C4-2B (cell line): ENCODE results near the gene ALS2CL.

Experiments
- H3K27ac ChIP-seq: fragments of 450-650 bp; 2 replicates; pipeline ENCODE4 v1.5.1; 2017
- CTCF ChIP-seq: fragments of 450-650 bp; conservative IDR thresholded peaks from 2 replicates; pipeline ENCODE4 v1.5.1; 2017; ENCODE audit warnings: mild to moderate bottlenecking
- ZFX ChIP-seq: fragments of 450-650 bp; IDR thresholded peaks from 2 replicates; pipeline ENCODE4 v1.6.1; 2017

ALS2CL gene

GRCh38 chr3:46632792-46633191, 60.7 kb downstream of the ALS2CL start:
- no peak overlapping the region for H3K27ac ChIP-seq
- no peak for TF ChIP-seq CTCF
- TF ChIP-seq ZFX, result no peak

GRCh38 chr3:46629551-46630517, 63.6 kb downstream of the ALS2CL start:
- H3K27ac ChIP-seq, result no peak overlapping the region
- TF ChIP-seq ZFX (no peak), CTCF (peak; percentile 97)

DNA sequence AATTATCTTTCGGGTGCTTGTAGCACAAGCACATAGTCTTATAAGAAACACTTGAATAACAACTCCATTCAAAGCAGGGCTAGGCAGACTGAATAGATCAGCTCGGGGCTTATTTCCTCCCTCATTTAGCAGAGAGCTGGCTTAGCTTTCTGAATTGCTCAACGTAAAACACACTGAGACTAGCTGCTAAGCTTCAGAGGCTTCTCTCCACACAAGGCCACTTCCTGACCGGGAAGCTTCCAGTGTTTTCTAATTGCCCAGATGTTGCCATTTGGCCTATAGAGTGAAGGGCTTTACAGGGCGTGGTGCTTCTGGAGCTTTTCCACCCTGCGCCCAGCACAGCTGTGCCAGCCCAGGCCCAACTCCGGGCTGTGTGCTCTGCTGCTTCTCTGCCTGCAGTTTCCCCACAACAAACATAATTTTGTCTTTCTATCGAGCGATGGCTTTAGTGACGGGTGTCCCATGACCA, 64.5 kb downstream of the ALS2CL start:
- TF ChIP-seq CTCF (no peak), ZFX (no peak)
- no peak overlapping the region for H3K27ac ChIP-seq

- no peak for TF ChIP-seq CTCF
- no peak for TF ChIP-seq ZFX
These were observed 66.4 kb downstream of the ALS2CL start for GRCh38 chr3:46627078-46627477.

DNA sequence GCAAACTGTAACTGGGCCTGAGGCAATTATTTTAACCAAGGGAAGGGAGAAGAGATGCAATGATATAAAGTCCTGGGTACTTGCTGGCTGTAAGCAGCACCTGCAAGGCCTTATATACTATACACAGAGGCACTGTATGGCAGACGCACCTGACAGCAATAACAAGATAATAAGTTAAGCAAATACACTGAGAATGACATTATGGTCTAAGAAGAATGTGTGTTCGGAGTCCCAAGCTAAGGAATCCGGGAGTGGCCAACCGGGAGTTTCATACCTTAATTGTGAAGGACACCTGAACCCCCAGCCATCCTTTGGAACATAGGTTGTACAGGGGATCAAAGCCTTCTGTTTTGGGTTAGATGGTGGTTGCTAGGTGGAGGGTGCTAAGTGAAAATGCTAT, 67.4 kb downstream of the ALS2CL start:
- TF ChIP-seq CTCF, result no peak
- no peak for TF ChIP-seq ZFX
- H3K27ac ChIP-seq, result no peak overlapping the region

More at GRCh38 chr3:46627078-46627477, 66.4 kb downstream of the ALS2CL start:
- no peak overlapping the region for H3K27ac ChIP-seq

GRCh38 chr3:46624975-46625490, 68.4 kb downstream of the ALS2CL start:
- H3K27ac ChIP-seq, result no peak overlapping the region
- TF ChIP-seq ZFX (no peak), CTCF (no peak)

DNA sequence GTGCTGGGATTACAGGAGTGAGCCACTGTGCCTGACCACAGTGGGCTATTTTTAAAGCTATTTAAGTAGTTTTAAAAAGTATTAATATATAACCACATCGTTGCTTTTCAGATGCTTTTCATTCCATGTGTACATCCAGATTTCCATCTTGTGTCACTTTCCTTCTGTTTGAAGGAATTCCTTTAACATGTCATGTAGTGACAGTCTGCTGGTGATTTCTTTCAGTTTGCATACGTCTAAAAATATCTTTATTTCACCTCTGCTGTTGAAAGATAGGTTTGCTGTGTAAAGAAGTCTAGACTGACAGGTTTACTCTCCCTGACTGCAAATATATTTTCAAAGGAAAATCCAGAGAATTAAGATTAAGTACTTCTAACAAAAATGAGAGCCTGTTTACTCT, 68.9 kb downstream of the ALS2CL start:
- H3K27ac ChIP-seq, result no peak overlapping the region
- TF ChIP-seq CTCF, result no peak
- no peak for TF ChIP-seq ZFX
